ENCODE results near the gene RPP25.

RPP25 gene

DNA sequence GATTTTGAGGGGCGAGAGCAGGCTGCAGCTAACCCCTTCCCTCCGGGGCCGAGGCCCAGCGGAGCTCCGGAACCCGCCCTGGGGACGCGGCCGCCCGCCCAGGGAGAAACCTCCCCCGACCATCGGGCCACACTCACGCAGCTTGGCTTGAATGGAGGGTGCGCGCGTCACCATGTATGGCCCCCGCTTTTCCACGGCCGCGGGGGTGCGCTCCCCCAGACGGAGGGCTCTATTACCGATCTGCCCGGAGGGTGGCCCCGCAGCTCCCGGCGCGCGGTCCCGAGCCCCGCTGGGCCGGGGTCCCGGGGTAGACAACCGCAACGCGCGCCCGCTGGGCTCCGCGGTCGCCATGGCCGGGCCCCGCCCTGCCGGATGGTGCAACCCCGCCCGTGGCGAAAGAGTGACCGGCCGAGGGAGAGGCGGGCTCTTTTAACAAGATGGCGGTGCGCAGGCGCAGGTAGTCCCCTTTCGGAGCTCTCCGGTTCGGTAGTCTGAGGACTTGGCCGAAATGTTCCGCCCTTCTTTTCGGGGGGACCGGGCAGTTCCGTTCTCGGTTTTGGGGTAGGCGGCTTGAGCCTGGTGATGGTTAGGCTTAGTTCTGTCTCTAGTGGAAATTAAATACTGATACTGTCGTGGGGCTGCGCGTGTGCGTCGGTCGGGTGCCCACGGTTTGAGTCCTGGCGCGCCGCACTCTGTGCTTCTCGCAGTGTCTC, 50.0 kb downstream of the RPP25 start, which contains the start of gene FAM219B (continued):
- TF ChIP-seq BCL11B (tag by site-specific recombination; IDR thresholded peaks at IDR 0.05; ENCODE audit: low read depth) (0 out of 2 replicates have a peak, but pooled peaks have one; percentile 21), ZNF184 (tag by site-specific recombination; IDR thresholded peaks at IDR 0.05) (peak; percentile 47; the same call in 1 of the 2 replicates), ZNF530 (tag by site-specific recombination; IDR thresholded peaks at IDR 0.05; ENCODE audit: low read depth) (no peak), SP2 (tag by site-specific recombination; IDR thresholded peaks at IDR 0.05) (peak; percentile 68), ZNF394 (tag by site-specific recombination; IDR thresholded peaks at IDR 0.05; ENCODE audit: borderline replicate concordance) (peak; percentile 8; the same call in 1 of the 2 replicates), ZNF335 (tag by site-specific recombination; conservative IDR thresholded peaks at IDR 0.05) (peak; percentile 86), ZNF777 (tag by site-specific recombination; IDR thresholded peaks at IDR 0.05; ENCODE audit: borderline replicate concordance) (no peak), KLF1 (tag by site-specific recombination; IDR thresholded peaks at IDR 0.05) (peak; percentile 31), MYNN (tag by site-specific recombination; IDR thresholded peaks at IDR 0.05; ENCODE audit: borderline replicate concordance) (peak; percentile 44; the same call in 1 of the 2 replicates), MZF1 (tag by site-specific recombination; IDR thresholded peaks at IDR 0.05; ENCODE audit: borderline replicate concordance) (no peak), ZNF48 (tag by site-specific recombination; IDR thresholded peaks at IDR 0.05) (no peak), ZNF843 (tag by site-specific recombination; IDR thresholded peaks at IDR 0.05) (peak; percentile 42; the same call in 1 of the 2 replicates), ZSCAN30 (tag by site-specific recombination; IDR thresholded peaks at IDR 0.05) (peak; percentile 76), TCF7L2 (IDR thresholded peaks at IDR 0.05; ENCODE audit: borderline replicate concordance, low read depth, low read length) (no peak), KLF16 (tag by site-specific recombination; IDR thresholded peaks at IDR 0.05) (peak; percentile 33; the same call in 1 of the 2 replicates), ZBTB7A (tag by site-specific recombination; IDR thresholded peaks at IDR 0.05; ENCODE audit: low read depth) (0 out of 2 replicates have a peak, but pooled peaks have one; percentile 50)
- TF ChIP-seq, protein P1, sequence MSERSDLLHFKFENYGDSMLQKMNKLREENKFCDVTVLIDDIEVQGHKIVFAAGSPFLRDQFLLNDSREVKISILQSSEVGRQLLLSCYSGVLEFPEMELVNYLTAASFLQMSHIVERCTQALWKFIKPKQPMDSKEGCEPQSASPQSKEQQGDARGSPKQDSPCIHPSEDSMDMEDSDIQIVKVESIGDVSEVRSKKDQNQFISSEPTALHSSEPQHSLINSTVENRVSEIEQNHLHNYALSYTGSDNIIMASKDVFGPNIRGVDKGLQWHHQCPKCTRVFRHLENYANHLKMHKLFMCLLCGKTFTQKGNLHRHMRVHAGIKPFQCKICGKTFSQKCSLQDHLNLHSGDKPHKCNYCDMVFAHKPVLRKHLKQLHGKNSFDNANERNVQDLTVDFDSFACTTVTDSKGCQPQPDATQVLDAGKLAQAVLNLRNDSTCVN (tag by site-specific recombination; optimal IDR thresholded peaks at IDR 0.05) = peak; percentile 99
- TF ChIP-seq, protein P2, sequence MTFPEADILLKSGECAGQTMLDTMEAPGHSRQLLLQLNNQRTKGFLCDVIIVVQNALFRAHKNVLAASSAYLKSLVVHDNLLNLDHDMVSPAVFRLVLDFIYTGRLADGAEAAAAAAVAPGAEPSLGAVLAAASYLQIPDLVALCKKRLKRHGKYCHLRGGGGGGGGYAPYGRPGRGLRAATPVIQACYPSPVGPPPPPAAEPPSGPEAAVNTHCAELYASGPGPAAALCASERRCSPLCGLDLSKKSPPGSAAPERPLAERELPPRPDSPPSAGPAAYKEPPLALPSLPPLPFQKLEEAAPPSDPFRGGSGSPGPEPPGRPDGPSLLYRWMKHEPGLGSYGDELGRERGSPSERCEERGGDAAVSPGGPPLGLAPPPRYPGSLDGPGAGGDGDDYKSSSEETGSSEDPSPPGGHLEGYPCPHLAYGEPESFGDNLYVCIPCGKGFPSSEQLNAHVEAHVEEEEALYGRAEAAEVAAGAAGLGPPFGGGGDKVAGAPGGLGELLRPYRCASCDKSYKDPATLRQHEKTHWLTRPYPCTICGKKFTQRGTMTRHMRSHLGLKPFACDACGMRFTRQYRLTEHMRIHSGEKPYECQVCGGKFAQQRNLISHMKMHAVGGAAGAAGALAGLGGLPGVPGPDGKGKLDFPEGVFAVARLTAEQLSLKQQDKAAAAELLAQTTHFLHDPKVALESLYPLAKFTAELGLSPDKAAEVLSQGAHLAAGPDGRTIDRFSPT (tag by site-specific recombination; IDR thresholded peaks at IDR 0.05) = no peak
- TF ChIP-seq, protein P3, sequence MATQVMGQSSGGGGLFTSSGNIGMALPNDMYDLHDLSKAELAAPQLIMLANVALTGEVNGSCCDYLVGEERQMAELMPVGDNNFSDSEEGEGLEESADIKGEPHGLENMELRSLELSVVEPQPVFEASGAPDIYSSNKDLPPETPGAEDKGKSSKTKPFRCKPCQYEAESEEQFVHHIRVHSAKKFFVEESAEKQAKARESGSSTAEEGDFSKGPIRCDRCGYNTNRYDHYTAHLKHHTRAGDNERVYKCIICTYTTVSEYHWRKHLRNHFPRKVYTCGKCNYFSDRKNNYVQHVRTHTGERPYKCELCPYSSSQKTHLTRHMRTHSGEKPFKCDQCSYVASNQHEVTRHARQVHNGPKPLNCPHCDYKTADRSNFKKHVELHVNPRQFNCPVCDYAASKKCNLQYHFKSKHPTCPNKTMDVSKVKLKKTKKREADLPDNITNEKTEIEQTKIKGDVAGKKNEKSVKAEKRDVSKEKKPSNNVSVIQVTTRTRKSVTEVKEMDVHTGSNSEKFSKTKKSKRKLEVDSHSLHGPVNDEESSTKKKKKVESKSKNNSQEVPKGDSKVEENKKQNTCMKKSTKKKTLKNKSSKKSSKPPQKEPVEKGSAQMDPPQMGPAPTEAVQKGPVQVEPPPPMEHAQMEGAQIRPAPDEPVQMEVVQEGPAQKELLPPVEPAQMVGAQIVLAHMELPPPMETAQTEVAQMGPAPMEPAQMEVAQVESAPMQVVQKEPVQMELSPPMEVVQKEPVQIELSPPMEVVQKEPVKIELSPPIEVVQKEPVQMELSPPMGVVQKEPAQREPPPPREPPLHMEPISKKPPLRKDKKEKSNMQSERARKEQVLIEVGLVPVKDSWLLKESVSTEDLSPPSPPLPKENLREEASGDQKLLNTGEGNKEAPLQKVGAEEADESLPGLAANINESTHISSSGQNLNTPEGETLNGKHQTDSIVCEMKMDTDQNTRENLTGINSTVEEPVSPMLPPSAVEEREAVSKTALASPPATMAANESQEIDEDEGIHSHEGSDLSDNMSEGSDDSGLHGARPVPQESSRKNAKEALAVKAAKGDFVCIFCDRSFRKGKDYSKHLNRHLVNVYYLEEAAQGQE (tag by site-specific recombination; IDR thresholded peaks at IDR 0.05) = 0 out of 2 replicates have a peak, but pooled peaks have one; percentile 32

Measured in HEK293 (cell line).